K562 (cell line): Measurements from ENCODE around the gene HSF2. TPM values are rescaled to one million over a fixed set of nuclear protein-coding genes. Genes with fewer than 3 reads are reported as not detected.

Source experiments
- ARID1B ChIP-seq: fragments of 450-650 bp; IDR thresholded peaks from 2 replicates; pipeline ENCODE4 v1.6.1; 2016; ENCODE audit warnings: antibody characterized with exemption, mild to moderate bottlenecking, inconsistent platforms
- CBX1 ChIP-seq: sonication (generic); IDR thresholded peaks from 2 replicates; pipeline ENCODE4 v1.6.1; 2016; ENCODE audit warnings: antibody characterized with exemption, low read depth, mild to moderate bottlenecking
- DACH1 ChIP-seq: fragments of 450-650 bp; IDR thresholded peaks from 2 replicates; pipeline ENCODE4 v1.6.1; 2018; ENCODE audit not compliant: partially characterized antibody
- SNRNP70 ChIP-seq: fragments of 200-400 bp; formaldehyde crosslinking; optimal IDR thresholded peaks from 2 replicates; pipeline ENCODE3; 2017; ENCODE audit warnings: low read depth, low read length
- TEAD4 ChIP-seq, 2 experiments: sonication (generic) in 1 of 2; formaldehyde crosslinking in 1 of 2; IDR thresholded peaks; 2 replicates each; pipeline versions ENCODE4 v1.6.1 to v1.8.0; 2012 to 2022; ENCODE audit warnings: borderline replicate concordance in 1 of 2, inconsistent platforms in 1 of 2, low read length in 1 of 2, mild to moderate bottlenecking in 1 of 2, missing genetic modification reagents in 1 of 2
- USF2 ChIP-seq: sonication (generic); formaldehyde crosslinking; IDR thresholded peaks from 2 replicates; pipeline ENCODE4 v1.5.0; 2020; ENCODE audit warnings: missing genetic modification reagents
- ZNF512 ChIP-seq: IDR thresholded peaks from 2 replicates; pipeline ENCODE4 v1.6.1; 2016; ENCODE audit warnings: missing genetic modification characterization, missing compliant biosample characterization
- ZNF79 ChIP-seq: fragments of 250-450 bp; sonication (Bioruptor Pico); IDR thresholded peaks from 2 replicates; pipeline ENCODE4 v1.4.0; 2020; ENCODE audit warnings: low read depth, mild to moderate bottlenecking, moderate library complexity
- polyA plus RNA-seq, 8 experiments: library from polyadenylated mRNA; depleted of rRNA in 4 of 8; stranded (reverse) in 5 of 8; unstranded in 3 of 8; fragments of >200 nt; fragmentation: Nextera tagmentation in 2 of 8; fragmentation: Illumina TruSeq in 1 of 8; extraction: Ambion mirVana in 2 of 8; extraction: Trizol in 1 of 8; gene quantifications; 2 replicates each; pipeline versions ENCODE4 v1.2.1 to v1.2.3, GENCODE V29; 2011 to 2014; ENCODE audit warnings: inconsistent platforms in 1 of 8, missing spikeins in 1 of 8
- total RNA-seq, 7 experiments: library from RNA; depleted of rRNA in 6 of 7; stranded (reverse); fragments of >200 nt in 6 of 7; fragmentation: Illumina TruSeq in 2 of 7; extraction: Trizol in 2 of 7; gene quantifications; 2 replicates each; pipeline versions ENCODE4 v1.2.1 to v1.2.3, GENCODE V29; 2011 to 2021; ENCODE audit warnings: low replicate concordance in 1 of 7
- TF ChIP-seq, protein P1 (sequence below): sonication (generic); formaldehyde crosslinking; IDR thresholded peaks from 2 replicates; pipeline ENCODE4 v1.8.0; 2023; ENCODE audit warnings: mild to moderate bottlenecking, missing genetic modification reagents
- TF ChIP-seq, protein P2 (sequence below), 2 experiments: fragments of 450-650 bp in 1 of 2; sonication (generic) in 1 of 2; formaldehyde crosslinking; conservative IDR thresholded peaks; 2 replicates each; pipeline versions ENCODE4 v1.4.0 to v1.8.1; 2020 to 2022; ENCODE audit warnings: mild to moderate bottlenecking in 1 of 2, missing genetic modification reagents in 1 of 2

Gene HSF2
- total and polyA plus RNA-seq, 9 of the 15 experiments (the other 6 are each of a cell fraction or from before 2014, with no cell fraction given) = 19.1 to 73.1 (median 29.2) TPM

DNA sequence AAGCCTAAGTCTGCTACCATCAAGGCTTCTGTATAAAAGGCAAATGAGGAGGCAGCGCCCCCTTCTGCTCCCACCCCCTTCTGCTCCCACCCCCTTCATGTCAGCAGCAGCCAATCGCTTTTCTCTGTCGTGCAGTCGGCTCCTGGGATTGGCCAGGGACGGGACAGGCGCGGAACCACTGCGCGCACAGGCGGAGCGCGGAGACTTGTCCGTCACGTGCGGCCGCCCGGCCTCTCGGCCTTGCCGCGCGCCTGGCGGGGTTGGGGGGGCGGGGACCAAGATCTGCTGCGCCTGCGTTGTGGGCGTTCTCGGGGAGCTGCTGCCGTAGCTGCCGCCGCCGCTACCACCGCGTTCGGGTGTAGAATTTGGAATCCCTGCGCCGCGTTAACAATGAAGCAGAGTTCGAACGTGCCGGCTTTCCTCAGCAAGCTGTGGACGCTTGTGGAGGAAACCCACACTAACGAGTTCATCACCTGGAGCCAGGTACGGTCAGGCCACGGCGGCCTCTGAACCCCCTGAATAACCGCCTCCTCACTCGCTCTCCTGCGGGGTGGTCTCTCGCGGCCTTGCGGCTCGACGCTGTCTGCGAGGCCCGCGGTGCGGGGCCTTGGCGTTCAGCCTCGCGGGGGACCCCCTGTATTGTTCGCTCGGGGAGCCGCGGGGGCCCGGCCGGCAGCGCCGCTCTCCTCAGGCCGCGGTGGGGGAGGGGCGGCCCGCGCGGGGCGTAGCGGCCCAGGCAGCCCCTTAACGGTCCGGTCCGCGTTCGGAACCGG is at the start of gene HSF2 (continued):
- TF ChIP-seq ZNF512 = no peak
- TF ChIP-seq, protein P1, sequence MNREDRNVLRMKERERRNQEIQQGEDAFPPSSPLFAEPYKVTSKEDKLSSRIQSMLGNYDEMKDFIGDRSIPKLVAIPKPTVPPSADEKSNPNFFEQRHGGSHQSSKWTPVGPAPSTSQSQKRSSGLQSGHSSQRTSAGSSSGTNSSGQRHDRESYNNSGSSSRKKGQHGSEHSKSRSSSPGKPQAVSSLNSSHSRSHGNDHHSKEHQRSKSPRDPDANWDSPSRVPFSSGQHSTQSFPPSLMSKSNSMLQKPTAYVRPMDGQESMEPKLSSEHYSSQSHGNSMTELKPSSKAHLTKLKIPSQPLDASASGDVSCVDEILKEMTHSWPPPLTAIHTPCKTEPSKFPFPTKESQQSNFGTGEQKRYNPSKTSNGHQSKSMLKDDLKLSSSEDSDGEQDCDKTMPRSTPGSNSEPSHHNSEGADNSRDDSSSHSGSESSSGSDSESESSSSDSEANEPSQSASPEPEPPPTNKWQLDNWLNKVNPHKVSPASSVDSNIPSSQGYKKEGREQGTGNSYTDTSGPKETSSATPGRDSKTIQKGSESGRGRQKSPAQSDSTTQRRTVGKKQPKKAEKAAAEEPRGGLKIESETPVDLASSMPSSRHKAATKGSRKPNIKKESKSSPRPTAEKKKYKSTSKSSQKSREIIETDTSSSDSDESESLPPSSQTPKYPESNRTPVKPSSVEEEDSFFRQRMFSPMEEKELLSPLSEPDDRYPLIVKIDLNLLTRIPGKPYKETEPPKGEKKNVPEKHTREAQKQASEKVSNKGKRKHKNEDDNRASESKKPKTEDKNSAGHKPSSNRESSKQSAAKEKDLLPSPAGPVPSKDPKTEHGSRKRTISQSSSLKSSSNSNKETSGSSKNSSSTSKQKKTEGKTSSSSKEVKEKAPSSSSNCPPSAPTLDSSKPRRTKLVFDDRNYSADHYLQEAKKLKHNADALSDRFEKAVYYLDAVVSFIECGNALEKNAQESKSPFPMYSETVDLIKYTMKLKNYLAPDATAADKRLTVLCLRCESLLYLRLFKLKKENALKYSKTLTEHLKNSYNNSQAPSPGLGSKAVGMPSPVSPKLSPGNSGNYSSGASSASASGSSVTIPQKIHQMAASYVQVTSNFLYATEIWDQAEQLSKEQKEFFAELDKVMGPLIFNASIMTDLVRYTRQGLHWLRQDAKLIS (CRISPR knock-in tag) = no peak
- TF ChIP-seq SNRNP70 = no peak
- TF ChIP-seq TEAD4 (IDR thresholded peaks at IDR 0.05; ENCODE audit: low read length) = no peak
- no peak for TF ChIP-seq TEAD4 (CRISPR knock-in tag; IDR thresholded peaks at IDR 0.05; ENCODE audit: borderline replicate concordance)
- TF ChIP-seq, protein P2, sequence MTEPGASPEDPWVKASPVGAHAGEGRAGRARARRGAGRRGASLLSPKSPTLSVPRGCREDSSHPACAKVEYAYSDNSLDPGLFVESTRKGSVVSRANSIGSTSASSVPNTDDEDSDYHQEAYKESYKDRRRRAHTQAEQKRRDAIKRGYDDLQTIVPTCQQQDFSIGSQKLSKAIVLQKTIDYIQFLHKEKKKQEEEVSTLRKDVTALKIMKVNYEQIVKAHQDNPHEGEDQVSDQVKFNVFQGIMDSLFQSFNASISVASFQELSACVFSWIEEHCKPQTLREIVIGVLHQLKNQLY (CRISPR knock-in tag; conservative IDR thresholded peaks at IDR 0.05) = no peak
- no peak for TF ChIP-seq CBX1
- TF ChIP-seq USF2 = peak; percentile 90
- TF ChIP-seq ARID1B = no peak
- TF ChIP-seq ZNF79 (CRISPR knock-in tag) = no peak
- TF ChIP-seq DACH1 = no peak
